ENCODE data around the gene NXNL2. TPM values are rescaled to one million over a fixed set of nuclear protein-coding genes. Genes with fewer than 3 reads are reported as not detected.

Gene NXNL2
- total RNA-seq, 4 donors from 2014 or later, result not detected

DNA sequence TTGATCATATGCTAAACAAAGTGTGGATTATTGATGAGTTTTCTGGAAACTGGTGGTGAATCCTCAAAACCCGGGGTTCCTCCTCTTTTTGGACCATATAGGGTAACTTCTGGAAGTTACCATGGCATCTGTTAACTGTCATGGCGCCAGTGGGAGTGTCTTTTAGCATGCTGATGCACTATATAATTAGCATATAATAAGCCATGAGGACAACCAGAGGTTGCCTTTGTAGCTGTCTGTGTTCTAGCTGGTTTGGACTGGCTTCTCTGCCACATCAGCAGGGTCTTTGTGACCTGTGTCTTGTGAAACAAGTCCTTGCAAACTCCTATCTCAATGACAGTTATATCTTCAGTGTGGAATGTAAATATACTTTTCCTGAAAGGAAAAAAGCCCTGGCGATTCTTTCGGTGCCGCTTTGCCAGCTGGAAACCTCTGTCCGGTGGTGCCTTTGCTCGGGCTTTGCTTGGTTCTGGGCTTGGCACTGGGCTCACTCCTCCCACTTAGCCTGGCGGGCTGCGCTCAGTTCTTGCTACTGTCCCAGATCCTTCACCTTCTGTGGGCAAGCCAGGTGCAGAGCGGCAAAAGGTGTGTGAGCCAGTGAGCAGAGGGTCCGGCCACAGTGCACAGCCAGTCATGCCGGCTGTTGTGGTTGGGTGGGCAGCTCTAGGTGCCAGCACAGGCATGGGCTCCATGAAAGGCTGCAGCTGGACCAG is 20.4 kb downstream of the NXNL2 start:
- no peak for TF ChIP-seq POLR2A (IDR thresholded peaks at IDR 0.05)
- TF ChIP-seq, protein P1, sequence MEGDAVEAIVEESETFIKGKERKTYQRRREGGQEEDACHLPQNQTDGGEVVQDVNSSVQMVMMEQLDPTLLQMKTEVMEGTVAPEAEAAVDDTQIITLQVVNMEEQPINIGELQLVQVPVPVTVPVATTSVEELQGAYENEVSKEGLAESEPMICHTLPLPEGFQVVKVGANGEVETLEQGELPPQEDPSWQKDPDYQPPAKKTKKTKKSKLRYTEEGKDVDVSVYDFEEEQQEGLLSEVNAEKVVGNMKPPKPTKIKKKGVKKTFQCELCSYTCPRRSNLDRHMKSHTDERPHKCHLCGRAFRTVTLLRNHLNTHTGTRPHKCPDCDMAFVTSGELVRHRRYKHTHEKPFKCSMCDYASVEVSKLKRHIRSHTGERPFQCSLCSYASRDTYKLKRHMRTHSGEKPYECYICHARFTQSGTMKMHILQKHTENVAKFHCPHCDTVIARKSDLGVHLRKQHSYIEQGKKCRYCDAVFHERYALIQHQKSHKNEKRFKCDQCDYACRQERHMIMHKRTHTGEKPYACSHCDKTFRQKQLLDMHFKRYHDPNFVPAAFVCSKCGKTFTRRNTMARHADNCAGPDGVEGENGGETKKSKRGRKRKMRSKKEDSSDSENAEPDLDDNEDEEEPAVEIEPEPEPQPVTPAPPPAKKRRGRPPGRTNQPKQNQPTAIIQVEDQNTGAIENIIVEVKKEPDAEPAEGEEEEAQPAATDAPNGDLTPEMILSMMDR (IDR thresholded peaks at IDR 0.05), result no peak
- Histone ChIP-seq H3K9me3 (no peaks in the 10 kb centered on the region), H3K36me3 (no peaks in the 10 kb centered on the region), H3K4me3 (no peak overlapping the region), H3K4me1 (no peaks in the 10 kb centered on the region), H3K27ac (no peak overlapping the region), H3K27me3 (no peaks in the 10 kb centered on the region)
- DNase-seq, result no peak

DNA sequence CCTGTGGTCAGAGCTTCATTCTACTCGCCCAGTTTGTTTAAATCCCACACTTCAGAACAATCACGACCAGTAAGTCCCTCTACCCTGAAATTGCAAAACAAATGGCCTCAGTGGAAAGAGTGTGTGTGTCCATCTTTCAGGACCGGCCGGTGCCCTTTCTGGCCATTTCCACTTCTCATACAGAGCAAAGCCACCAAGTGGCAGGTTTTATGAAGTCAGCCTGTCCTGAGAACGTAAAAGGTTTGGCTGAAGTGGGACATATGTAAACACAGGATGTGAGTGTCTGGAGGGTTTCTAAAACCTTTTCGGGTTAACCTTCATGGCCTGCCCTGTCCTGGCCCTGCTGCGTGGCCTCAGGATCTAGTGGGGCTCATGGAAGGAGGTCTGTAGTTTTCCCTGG is 24.7 kb downstream of the NXNL2 start:
- DNase-seq, result no peak
- Histone ChIP-seq H3K4me3 (no peak overlapping the region), H3K27ac (no peak overlapping the region), H3K27me3 (no peaks in the 10 kb centered on the region), H3K9me3 (no peaks in the 10 kb centered on the region), H3K36me3 (no peaks in the 10 kb centered on the region), H3K4me1 (no peaks in the 10 kb centered on the region)
- no peak for TF ChIP-seq POLR2A (IDR thresholded peaks at IDR 0.05)
- TF ChIP-seq, protein P1 (IDR thresholded peaks at IDR 0.05), result no peak

DNA sequence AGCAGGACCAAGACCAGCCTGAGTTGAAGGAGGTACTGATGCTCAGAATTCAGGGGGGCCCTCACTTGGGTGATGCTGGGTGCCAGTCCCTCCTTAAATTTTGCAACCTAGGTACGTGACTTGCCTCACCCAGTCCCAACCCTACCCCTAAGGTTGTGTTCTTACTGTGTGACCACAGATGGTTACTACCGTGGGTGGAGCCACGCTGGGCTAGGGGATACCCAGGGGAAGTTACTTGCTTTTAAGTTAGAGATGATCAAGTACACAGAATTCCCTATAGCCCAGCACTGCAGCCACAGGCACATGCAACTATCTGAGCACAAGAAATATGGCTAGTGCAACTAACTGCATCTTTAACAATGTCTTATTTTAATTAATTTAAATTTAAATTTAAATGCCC is 32.9 kb downstream of the NXNL2 start:
- H3K9me3 ChIP-seq, result no peaks in the 10 kb centered on the region
- H3K36me3 ChIP-seq, result no peaks in the 10 kb centered on the region
- no peak overlapping the region for H3K27ac ChIP-seq
- no peaks in the 10 kb centered on the region for H3K27me3 ChIP-seq
- TF ChIP-seq, protein P1 (IDR thresholded peaks at IDR 0.05), result no peak
- no peak for TF ChIP-seq POLR2A (IDR thresholded peaks at IDR 0.05)
- no peaks in the 10 kb centered on the region for H3K4me1 ChIP-seq
- H3K4me3 ChIP-seq, result no peak overlapping the region
- DNase-seq, result no peak

DNA sequence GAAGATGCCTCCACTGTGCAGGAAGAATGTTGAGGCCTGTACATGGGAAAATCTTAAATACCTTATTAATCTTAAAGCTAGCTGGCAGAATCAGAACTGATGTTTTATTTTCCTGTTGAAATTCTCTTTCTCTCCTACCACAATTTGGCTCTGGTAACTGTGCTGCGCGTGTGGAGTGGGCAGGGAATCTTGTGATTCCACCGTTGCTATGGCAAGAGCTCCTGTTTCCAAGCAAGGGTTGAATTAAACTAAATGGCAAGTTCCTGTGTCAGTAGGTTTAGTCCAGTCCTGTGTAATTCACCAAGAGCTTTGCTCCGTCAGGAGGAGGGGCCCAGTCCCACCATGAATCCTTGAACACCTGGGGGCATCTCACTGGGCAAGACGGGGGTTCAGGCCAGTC is 36.4 kb downstream of the NXNL2 start:
- Histone ChIP-seq H3K4me3 (no peak overlapping the region), H3K9me3 (no peaks in the 10 kb centered on the region), H3K27me3 (no peaks in the 10 kb centered on the region), H3K27ac (no peak overlapping the region), H3K4me1 (no peaks in the 10 kb centered on the region), H3K36me3 (no peaks in the 10 kb centered on the region)
- no peak for DNase-seq
- TF ChIP-seq, protein P1 (IDR thresholded peaks at IDR 0.05), result no peak
- no peak for TF ChIP-seq POLR2A (IDR thresholded peaks at IDR 0.05)

DNA sequence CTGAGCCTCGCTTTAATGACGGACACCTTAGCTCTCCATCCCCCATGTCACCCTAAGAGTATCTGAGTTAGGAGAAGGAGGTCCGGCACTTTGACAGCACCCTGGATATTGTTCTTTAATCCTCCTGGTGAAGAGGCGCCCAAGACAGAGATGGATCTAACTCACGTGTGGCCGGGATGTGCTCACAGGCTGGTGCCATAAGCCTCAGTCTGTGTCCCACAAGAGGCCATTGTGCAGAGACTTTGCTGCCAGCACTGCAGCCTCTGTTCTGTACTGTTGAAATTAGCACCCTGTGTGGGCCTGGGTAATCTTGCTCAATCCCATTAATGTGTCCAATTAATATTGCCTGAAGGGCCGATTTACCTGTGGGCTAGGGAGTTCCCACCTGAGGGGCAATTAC is 37.7 kb downstream of the NXNL2 start:
- no peak for TF ChIP-seq POLR2A (IDR thresholded peaks at IDR 0.05)
- TF ChIP-seq, protein P1 (IDR thresholded peaks at IDR 0.05), result no peak
- H3K9me3 ChIP-seq, result no peaks in the 10 kb centered on the region
- no peak overlapping the region for H3K4me3 ChIP-seq
- no peaks in the 10 kb centered on the region for H3K36me3 ChIP-seq
- H3K4me1 ChIP-seq, result no peaks in the 10 kb centered on the region
- no peak overlapping the region for H3K27ac ChIP-seq
- no peaks in the 10 kb centered on the region for H3K27me3 ChIP-seq
- DNase-seq, result no peak

DNA sequence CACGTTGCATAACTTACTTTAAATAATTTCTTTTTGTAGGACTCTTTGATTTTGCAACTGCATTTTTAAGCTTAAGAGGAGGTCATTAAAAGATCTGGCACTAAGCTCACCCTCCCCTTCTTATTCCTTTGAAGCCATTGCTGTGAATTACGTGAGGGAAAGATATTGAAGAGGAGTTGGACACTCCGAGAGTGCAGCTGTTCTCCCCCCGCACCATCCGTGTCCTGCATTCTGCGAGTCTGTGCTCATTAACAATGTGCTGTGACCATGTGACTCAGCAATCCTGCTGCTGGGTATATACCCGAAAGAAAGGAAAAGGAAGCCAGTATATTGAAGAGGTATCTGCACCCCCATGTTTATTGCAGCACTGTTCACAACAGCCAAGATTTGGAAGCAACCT is 40.0 kb downstream of the NXNL2 start:
- TF ChIP-seq POLR2A (IDR thresholded peaks at IDR 0.05), result no peak
- TF ChIP-seq, protein P1 (IDR thresholded peaks at IDR 0.05), result no peak
- Histone ChIP-seq H3K27ac (no peak overlapping the region), H3K9me3 (no peaks in the 10 kb centered on the region), H3K36me3 (no peaks in the 10 kb centered on the region), H3K27me3 (no peaks in the 10 kb centered on the region), H3K4me3 (no peak overlapping the region), H3K4me1 (no peaks in the 10 kb centered on the region)
- no peak for DNase-seq

Data from Peyer's patch (tissue), 4 donors.